ENCODE data around the gene EXOSC2. TPM values are rescaled to one million over a fixed set of nuclear protein-coding genes. Genes with fewer than 3 reads are reported as not detected.

The EXOSC2 gene
- total RNA-seq, 1 donor from 2014 or later = 24.9 TPM

DNA sequence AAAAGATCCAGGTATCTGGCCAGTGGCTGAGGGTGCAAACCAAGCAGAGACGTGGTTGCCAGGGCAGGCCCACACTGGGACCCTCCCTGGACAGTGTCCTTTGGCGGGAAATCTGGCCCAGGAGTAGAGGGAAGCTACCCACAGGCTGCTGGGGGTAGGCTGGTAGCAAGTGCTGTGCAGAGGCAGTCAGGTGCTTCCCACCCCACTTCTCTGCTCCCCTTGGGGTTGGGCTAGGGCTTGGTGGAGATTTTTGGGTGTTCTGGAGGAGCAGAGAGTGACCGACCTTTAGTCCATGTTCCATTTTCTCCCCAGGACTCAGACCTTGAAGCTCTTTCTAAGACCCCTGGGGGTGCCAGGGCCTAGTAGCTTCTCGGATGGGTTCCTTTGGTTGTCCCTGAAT lies 23.6 kb upstream of the EXOSC2 start:
- H3K27me3 ChIP-seq (ENCODE audit: control insufficient read depth, insufficient read depth, low read length) = peaks cover 38% of the 10 kb centered on the region
- H3K36me3 ChIP-seq (ENCODE audit: control insufficient read depth, insufficient read depth, low read length) = no peaks in the 10 kb centered on the region
- no peak overlapping the region for H3K4me3 ChIP-seq (ENCODE audit: low read depth, low read length)
- TF ChIP-seq, protein P1, sequence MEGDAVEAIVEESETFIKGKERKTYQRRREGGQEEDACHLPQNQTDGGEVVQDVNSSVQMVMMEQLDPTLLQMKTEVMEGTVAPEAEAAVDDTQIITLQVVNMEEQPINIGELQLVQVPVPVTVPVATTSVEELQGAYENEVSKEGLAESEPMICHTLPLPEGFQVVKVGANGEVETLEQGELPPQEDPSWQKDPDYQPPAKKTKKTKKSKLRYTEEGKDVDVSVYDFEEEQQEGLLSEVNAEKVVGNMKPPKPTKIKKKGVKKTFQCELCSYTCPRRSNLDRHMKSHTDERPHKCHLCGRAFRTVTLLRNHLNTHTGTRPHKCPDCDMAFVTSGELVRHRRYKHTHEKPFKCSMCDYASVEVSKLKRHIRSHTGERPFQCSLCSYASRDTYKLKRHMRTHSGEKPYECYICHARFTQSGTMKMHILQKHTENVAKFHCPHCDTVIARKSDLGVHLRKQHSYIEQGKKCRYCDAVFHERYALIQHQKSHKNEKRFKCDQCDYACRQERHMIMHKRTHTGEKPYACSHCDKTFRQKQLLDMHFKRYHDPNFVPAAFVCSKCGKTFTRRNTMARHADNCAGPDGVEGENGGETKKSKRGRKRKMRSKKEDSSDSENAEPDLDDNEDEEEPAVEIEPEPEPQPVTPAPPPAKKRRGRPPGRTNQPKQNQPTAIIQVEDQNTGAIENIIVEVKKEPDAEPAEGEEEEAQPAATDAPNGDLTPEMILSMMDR (IDR thresholded peaks at IDR 0.05; ENCODE audit: insufficient read depth, low read length, poor library complexity, severe bottlenecking) = no peak
- DNase-seq (ENCODE audit: low read depth) = no peak

DNA sequence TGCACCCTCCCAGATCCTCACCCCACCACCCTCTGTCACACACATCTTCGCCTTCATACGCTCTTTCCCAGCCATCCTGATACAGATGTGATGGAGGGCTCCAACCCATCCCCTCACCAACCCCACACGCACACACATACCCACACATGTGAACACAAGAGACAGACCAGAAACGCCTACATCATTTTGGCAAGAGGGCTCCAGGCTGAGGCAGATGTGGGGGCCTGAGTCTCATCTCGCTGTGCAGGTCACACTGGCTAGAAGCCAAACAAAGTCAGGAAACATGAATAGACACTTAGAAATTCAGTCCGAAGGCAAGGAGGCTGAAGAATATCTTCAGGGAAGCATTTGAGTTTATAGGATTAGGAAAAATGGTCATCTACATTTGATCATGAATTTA lies 22.9 kb upstream of the EXOSC2 start:
- TF ChIP-seq, protein P1 (IDR thresholded peaks at IDR 0.05; ENCODE audit: insufficient read depth, low read length, poor library complexity, severe bottlenecking) = no peak
- no peaks in the 10 kb centered on the region for H3K36me3 ChIP-seq (ENCODE audit: control insufficient read depth, insufficient read depth, low read length)
- peaks cover 33% of the 10 kb centered on the region for H3K27me3 ChIP-seq (ENCODE audit: control insufficient read depth, insufficient read depth, low read length)
- no peak overlapping the region for H3K4me3 ChIP-seq (ENCODE audit: low read depth, low read length)
- DNase-seq (ENCODE audit: low read depth) = no peak

DNA sequence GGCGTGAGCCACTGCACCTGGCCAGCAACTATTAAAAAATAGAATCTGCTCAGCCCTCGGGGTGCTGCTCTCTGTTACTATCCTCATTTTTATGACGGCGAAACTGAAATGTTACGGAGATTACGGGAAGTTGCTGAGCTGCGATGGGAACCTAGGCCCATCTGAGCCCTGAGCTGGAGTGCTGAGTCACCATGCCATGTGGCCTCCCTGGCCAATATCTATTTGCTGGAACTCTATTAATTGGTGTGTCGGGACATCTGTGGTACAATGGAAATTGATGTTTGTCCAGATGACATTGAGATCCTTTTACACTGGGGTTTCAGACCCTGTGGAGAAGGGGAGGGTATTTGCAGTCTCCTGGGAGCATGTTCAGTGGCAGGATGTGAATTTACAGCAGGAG lies 21.1 kb upstream of the EXOSC2 start:
- H3K27me3 ChIP-seq (ENCODE audit: control insufficient read depth, insufficient read depth, low read length) = peaks cover 14% of the 10 kb centered on the region
- no peaks in the 10 kb centered on the region for H3K36me3 ChIP-seq (ENCODE audit: control insufficient read depth, insufficient read depth, low read length)
- TF ChIP-seq, protein P1 (IDR thresholded peaks at IDR 0.05; ENCODE audit: insufficient read depth, low read length, poor library complexity, severe bottlenecking) = no peak
- no peak overlapping the region for H3K4me3 ChIP-seq (ENCODE audit: low read depth, low read length)
- DNase-seq (ENCODE audit: low read depth) = no peak

DNA sequence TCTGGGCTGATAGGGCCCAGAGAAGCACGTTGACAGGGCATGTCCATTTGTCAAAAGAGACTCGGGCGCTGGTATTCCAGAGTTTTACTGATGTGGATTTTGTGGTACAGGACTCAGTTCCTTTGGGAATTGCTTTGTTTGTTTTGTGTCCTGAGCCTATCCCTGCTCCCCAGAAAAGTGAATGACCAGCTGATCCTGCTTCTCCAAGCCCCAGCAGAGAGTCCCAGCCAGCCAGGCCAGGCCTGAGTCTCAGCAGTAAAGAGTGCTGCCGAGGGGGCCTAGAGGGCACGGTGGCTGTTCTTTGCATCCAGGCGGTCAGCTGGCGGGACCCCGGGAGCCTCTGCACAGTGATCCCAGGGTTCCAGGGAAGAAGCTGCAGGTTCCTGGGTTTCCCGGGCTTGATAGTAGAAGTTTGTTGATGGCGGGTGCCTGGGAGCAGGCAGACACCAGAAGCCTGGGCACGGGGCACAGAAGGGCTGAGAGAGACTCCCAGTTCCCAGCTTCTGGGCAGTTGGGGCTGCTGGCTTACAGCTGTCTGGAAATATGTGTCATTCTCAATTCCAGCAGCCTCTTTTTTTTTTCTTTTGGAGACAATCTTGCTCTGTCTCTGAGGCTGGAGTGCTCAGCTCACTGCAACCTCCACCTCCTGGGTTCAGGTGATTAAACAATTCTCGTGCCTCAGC lies 20.5 kb upstream of the EXOSC2 start:
- Histone ChIP-seq H3K4me3 (ENCODE audit: low read depth, low read length) (no peak overlapping the region), H3K27me3 (ENCODE audit: control insufficient read depth, insufficient read depth, low read length) (peaks cover 9% of the 10 kb centered on the region), H3K36me3 (ENCODE audit: control insufficient read depth, insufficient read depth, low read length) (no peaks in the 10 kb centered on the region)
- TF ChIP-seq, protein P1 (IDR thresholded peaks at IDR 0.05; ENCODE audit: insufficient read depth, low read length, poor library complexity, severe bottlenecking) = no peak
- no peak for DNase-seq (ENCODE audit: low read depth)

DNA sequence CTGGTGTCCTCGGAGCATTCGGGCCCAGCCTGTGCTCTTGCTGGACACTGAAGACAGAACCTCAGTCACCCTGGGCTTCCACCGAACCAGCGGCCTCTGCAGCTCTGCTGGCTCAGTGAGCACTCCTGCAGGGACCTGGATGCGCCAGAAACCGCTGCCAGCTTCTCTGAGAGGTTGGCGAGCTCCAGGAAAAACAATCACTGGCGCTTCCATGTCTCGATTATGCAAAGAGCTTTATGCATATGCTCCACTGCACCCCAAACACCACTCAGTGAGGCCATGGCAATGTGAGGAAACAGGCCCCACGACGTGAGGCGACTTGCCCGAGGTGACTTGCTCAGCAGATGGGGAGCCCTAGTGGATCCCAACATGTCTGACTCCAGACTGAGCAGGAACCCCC lies 18.2 kb upstream of the EXOSC2 start:
- peaks cover 10% of the 10 kb centered on the region for H3K27me3 ChIP-seq (ENCODE audit: control insufficient read depth, insufficient read depth, low read length)
- no peaks in the 10 kb centered on the region for H3K36me3 ChIP-seq (ENCODE audit: control insufficient read depth, insufficient read depth, low read length)
- no peak overlapping the region for H3K4me3 ChIP-seq (ENCODE audit: low read depth, low read length)
- TF ChIP-seq, protein P1 (IDR thresholded peaks at IDR 0.05; ENCODE audit: insufficient read depth, low read length, poor library complexity, severe bottlenecking) = no peak
- no peak for DNase-seq (ENCODE audit: low read depth)

DNA sequence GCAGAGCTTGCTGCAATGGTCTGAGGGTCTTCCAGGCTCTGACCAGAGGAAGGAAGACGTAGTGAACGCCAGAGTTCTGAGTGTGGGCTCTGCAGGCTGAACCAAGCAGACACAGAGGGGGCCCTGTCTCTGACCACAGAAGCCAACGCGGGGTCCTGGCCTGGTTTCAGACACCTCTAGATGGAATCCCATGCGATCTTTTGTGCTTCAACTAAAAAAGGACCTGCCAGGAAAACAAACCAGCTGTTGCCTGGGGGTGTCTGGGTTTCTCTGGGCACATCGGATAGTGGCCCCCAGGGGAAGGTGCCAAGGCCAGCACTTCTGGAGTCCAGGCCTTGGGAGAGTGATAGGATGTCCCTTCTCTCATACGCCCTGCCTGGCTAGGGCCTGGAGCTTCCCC lies 16.3 kb upstream of the EXOSC2 start:
- DNase-seq (ENCODE audit: low read depth) = no peak
- Histone ChIP-seq H3K4me3 (ENCODE audit: low read depth, low read length) (no peak overlapping the region), H3K27me3 (ENCODE audit: control insufficient read depth, insufficient read depth, low read length) (peaks cover 21% of the 10 kb centered on the region), H3K36me3 (ENCODE audit: control insufficient read depth, insufficient read depth, low read length) (no peaks in the 10 kb centered on the region)
- TF ChIP-seq, protein P1 (IDR thresholded peaks at IDR 0.05; ENCODE audit: insufficient read depth, low read length, poor library complexity, severe bottlenecking) = no peak
